Mammary epithelial cell (primary cell): ENCODE results near the gene ATF5.
"Not testable (repeated sequence)": the region's sequence is repeated elsewhere in the genome, so short reads cannot be mapped to it uniquely, and the experiment has no call there.

Source experiments
- CTCF ChIP-seq, 2 donors: IDR thresholded peaks in 1 of 2; conservative IDR thresholded peaks in 1 of 2; 2 replicates each; pipeline ENCODE4 v1.5.1; 2011 to 2012; ENCODE audit warnings: inconsistent platforms in 2 of 2, low read length in 2 of 2, mild to moderate bottlenecking in 2 of 2, control low read depth in 1 of 2, low read depth in 1 of 2; ENCODE audit not compliant: insufficient read depth in 1 of 2; ENCODE audit errors: extremely low read depth in 1 of 2
- EZH2 ChIP-seq: IDR thresholded peaks from 2 replicates; pipeline ENCODE4 v1.6.1; 2012; ENCODE audit warnings: low read length, inconsistent platforms, borderline replicate concordance

- not testable (repeated sequence) for TF ChIP-seq CTCF (conservative IDR thresholded peaks at IDR 0.05 in 1 of 2, IDR thresholded peaks at IDR 0.05 in 1 of 2; ENCODE audit: extremely low read depth in 1 of 2, insufficient read depth in 1 of 2, low read depth in 1 of 2, low read length in 2 of 2); EZH2
These were observed 4.2 kb upstream of the ATF5 start for GRCh38 chr19:49924881-49925210.
